ENCODE data around the gene TTC12. TPM values are rescaled to one million over a fixed set of nuclear protein-coding genes. Genes with fewer than 3 reads are reported as not detected.

The TTC12 gene
- total RNA-seq, 1 experiment from 2014 or later, result 25.0 TPM

DNA sequence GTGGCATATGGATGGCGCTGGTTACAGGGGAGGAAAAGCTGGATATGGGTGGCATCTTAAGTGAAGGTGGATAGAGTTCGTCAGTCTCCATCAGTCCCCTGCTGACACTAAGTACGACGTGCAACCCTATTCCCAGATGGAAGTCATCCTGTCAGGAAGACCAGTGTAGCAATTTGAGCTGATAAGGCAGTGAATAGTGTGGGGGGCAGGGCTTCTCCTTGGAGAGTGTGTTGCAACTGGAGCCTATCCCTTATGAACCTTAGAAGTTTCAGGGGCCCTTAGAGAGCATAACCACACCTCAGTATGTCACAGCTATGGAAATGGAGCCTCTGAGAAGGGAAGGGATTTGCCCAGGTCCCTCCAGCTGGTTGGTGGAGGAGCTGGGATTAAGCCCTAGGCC lies 37.1 kb downstream of the TTC12 start:
- Histone ChIP-seq H3K79me2 (ENCODE audit: low read depth) (no peaks in the 10 kb centered on the region), H3K9me3 (ENCODE audit: insufficient read depth, low read depth) (no peaks in the 10 kb centered on the region), H3K4me1 (replicated peaks; ENCODE audit: insufficient read depth) (no peaks in the 10 kb centered on the region), H3K4me2 (no peak overlapping the region), H4K20me1 (ENCODE audit: insufficient read depth) (no peaks in the 10 kb centered on the region), H3F3A (ENCODE audit: insufficient read depth, low read depth) (no peaks in the 10 kb centered on the region), H2AFZ (no peak overlapping the region), H3K27ac (no peak overlapping the region), H3K9me2 (ENCODE audit: insufficient read depth) (no peaks in the 10 kb centered on the region), H3K4me3 (no peak overlapping the region), H3K27me3 (ENCODE audit: insufficient read depth, low read depth) (no peaks in the 10 kb centered on the region), H3K36me3 (ENCODE audit: low read depth) (peaks cover 10% of the 10 kb centered on the region)
- DNase-seq, result no peak
- intact Hi-C loops (cut with micrococcal nuclease; ENCODE audit: unreplicated experiment), result no loop called here
- BruUV-seq (replicated peaks), result no TSS peak
- ChIA-PET POLR2A (ENCODE audit: unreplicated experiment) (no interaction called here), CTCF (no interaction called here)
- TF ChIP-seq, protein P1, sequence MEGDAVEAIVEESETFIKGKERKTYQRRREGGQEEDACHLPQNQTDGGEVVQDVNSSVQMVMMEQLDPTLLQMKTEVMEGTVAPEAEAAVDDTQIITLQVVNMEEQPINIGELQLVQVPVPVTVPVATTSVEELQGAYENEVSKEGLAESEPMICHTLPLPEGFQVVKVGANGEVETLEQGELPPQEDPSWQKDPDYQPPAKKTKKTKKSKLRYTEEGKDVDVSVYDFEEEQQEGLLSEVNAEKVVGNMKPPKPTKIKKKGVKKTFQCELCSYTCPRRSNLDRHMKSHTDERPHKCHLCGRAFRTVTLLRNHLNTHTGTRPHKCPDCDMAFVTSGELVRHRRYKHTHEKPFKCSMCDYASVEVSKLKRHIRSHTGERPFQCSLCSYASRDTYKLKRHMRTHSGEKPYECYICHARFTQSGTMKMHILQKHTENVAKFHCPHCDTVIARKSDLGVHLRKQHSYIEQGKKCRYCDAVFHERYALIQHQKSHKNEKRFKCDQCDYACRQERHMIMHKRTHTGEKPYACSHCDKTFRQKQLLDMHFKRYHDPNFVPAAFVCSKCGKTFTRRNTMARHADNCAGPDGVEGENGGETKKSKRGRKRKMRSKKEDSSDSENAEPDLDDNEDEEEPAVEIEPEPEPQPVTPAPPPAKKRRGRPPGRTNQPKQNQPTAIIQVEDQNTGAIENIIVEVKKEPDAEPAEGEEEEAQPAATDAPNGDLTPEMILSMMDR (conservative IDR thresholded peaks at IDR 0.05), result no peak
- TF ChIP-seq EZH2 (IDR thresholded peaks at IDR 0.05; ENCODE audit: low read depth), result no peak

DNA sequence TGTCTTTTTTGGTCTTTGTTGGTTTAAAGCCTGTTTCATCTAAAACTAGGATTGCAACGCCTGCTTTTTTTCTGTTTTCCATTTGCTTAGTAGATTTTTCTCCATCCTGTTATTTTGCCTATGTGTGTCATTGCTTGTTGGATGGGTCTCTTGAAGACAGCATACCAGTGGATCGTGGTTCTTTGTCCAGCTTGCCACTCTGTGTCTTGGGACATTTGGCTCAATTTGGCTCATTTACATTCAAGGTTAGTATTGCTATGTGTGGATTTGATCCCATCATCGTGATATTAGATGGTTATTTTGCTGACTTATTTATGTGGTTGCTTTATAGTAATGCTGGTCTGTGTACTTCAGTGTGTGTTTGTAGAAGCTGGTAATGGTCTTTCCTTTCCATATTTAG lies 41.8 kb downstream of the TTC12 start:
- Histone ChIP-seq H4K20me1 (ENCODE audit: insufficient read depth) (no peaks in the 10 kb centered on the region), H3K27ac (no peak overlapping the region), H3K4me1 (replicated peaks; ENCODE audit: insufficient read depth) (no peaks in the 10 kb centered on the region), H3K4me3 (no peak overlapping the region), H3K79me2 (ENCODE audit: low read depth) (no peaks in the 10 kb centered on the region), H3K9me3 (ENCODE audit: insufficient read depth, low read depth) (no peaks in the 10 kb centered on the region), H3F3A (ENCODE audit: insufficient read depth, low read depth) (no peaks in the 10 kb centered on the region), H3K36me3 (ENCODE audit: low read depth) (peaks cover 10% of the 10 kb centered on the region), H3K4me2 (no peak overlapping the region), H3K27me3 (ENCODE audit: insufficient read depth, low read depth) (no peaks in the 10 kb centered on the region), H2AFZ (no peak overlapping the region), H3K9me2 (ENCODE audit: insufficient read depth) (no peaks in the 10 kb centered on the region)
- no peak for DNase-seq
- intact Hi-C loops (cut with micrococcal nuclease; ENCODE audit: unreplicated experiment), result no loop called here
- TF ChIP-seq EZH2 (IDR thresholded peaks at IDR 0.05; ENCODE audit: low read depth), result no peak
- TF ChIP-seq, protein P1 (conservative IDR thresholded peaks at IDR 0.05), result no peak
- ChIA-PET CTCF (no interaction called here), POLR2A (ENCODE audit: unreplicated experiment) (no interaction called here)
- no TSS peak for BruUV-seq (replicated peaks)

DNA sequence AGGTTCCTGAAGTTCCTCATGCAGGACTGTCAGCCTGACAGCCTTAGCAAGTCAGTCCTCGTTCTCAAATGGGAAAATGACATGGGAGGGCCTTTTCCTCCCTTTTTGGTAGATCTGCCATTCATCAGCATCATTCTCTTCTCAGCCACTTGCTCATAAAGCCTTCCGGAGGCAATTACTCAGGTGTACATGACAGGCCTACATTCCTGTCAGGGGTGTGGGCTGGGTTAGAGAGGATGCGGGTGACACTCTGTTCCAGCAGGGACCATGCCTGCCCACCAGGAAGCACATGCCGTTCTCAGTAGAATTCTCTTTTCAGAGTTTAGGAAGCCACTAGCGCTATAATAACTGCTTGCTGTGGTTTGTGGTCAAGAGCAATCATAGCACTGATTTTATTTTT lies 49.0 kb downstream of the TTC12 start:
- no peak for TF ChIP-seq EZH2 (IDR thresholded peaks at IDR 0.05; ENCODE audit: low read depth)
- TF ChIP-seq, protein P1 (conservative IDR thresholded peaks at IDR 0.05), result no peak
- intact Hi-C loops (cut with micrococcal nuclease; ENCODE audit: unreplicated experiment), result no loop called here
- no peaks in the 10 kb centered on the region for H3K27me3 ChIP-seq (ENCODE audit: insufficient read depth, low read depth)
- H3K9me2 ChIP-seq (ENCODE audit: insufficient read depth), result no peaks in the 10 kb centered on the region
- H3K4me3 ChIP-seq, result no peak overlapping the region
- no peaks in the 10 kb centered on the region for H4K20me1 ChIP-seq (ENCODE audit: insufficient read depth)
- H3K79me2 ChIP-seq (ENCODE audit: low read depth), result no peaks in the 10 kb centered on the region
- H3K27ac ChIP-seq, result no peak overlapping the region
- POLR2A ChIA-PET (ENCODE audit: unreplicated experiment), result no interaction called here
- no peaks in the 10 kb centered on the region for H3F3A ChIP-seq (ENCODE audit: insufficient read depth, low read depth)
- no peaks in the 10 kb centered on the region for H3K9me3 ChIP-seq (ENCODE audit: insufficient read depth, low read depth)
- BruUV-seq (replicated peaks), result no TSS peak
- no peaks in the 10 kb centered on the region for H3K4me1 ChIP-seq (replicated peaks; ENCODE audit: insufficient read depth)
- no peak overlapping the region for H3K4me2 ChIP-seq
- no peak overlapping the region for H2AFZ ChIP-seq
- H3K36me3 ChIP-seq (ENCODE audit: low read depth), result no peaks in the 10 kb centered on the region
- CTCF ChIA-PET, result no interaction called here
- DNase-seq, result no peak
